DND-41 (cell line): ENCODE data around the gene PLEKHA6.

ENCODE experiments used
- ATAC-seq: fragments of 200-7000 bp; cut with Tn5 transposase; 3 replicates; pipeline ENCODE4 v1.9.1; 2021; ENCODE audit warnings: low read depth; ENCODE audit not compliant: insufficient read depth
- DNase-seq: peaks from one replicate; pipeline ENCODE4 v3.0.0-alpha.2; 2020
- H2AFZ ChIP-seq: 2 replicates; pipeline ENCODE4 v1.6.0; 2012; ENCODE audit warnings: low read depth, low read length
- H3K27ac ChIP-seq: 2 replicates; pipeline ENCODE4 v1.5.1; 2012; ENCODE audit warnings: low read length, inconsistent platforms
- H3K27me3 ChIP-seq: fragments of 200-600 bp; sonication (generic); 2 replicates; pipeline ENCODE4 v1.6.0; 2012; ENCODE audit warnings: low read length, mild to moderate bottlenecking, inconsistent platforms; ENCODE audit not compliant: insufficient read depth, poor library complexity
- H3K36me3 ChIP-seq: 2 replicates; pipeline ENCODE4 v1.5.1; 2012; ENCODE audit warnings: low read length, inconsistent platforms; ENCODE audit not compliant: insufficient read depth
- H3K4me1 ChIP-seq: 2 replicates; pipeline ENCODE4 v1.5.1; 2012; ENCODE audit warnings: mild to moderate bottlenecking, low read length; ENCODE audit not compliant: insufficient read depth
- H3K4me2 ChIP-seq: 2 replicates; pipeline ENCODE4 v1.6.0; 2012; ENCODE audit warnings: mild to moderate bottlenecking, moderate library complexity, low read length, inconsistent platforms; ENCODE audit not compliant: insufficient read depth
- H3K4me3 ChIP-seq, 2 experiments: fragments of 200-600 bp in 1 of 2; shearing (Covaris generic) in 1 of 2; 2 replicates each; pipeline ENCODE4 v1.5.1; 2012 to 2016; ENCODE audit warnings: inconsistent platforms in 2 of 2, low read length in 2 of 2, mild to moderate bottlenecking in 2 of 2, low read depth in 1 of 2, moderate library complexity in 1 of 2
- H3K79me2 ChIP-seq: 2 replicates; pipeline ENCODE4 v1.6.0; 2012; ENCODE audit warnings: low read length, inconsistent platforms; ENCODE audit not compliant: insufficient read depth
- H3K9ac ChIP-seq: 2 replicates; pipeline ENCODE4 v1.6.0; 2012; ENCODE audit warnings: low read depth, mild to moderate bottlenecking, inconsistent platforms, low read length, moderate library complexity
- H3K9me3 ChIP-seq: 2 replicates; pipeline ENCODE4 v1.5.1; 2012; ENCODE audit warnings: low read length, moderate library complexity, mild to moderate bottlenecking, inconsistent platforms; ENCODE audit not compliant: insufficient read depth, severe bottlenecking
- H4K20me1 ChIP-seq: 2 replicates; pipeline ENCODE4 v1.6.0; 2012; ENCODE audit warnings: low read length; ENCODE audit not compliant: insufficient read depth
- EZH2 ChIP-seq: IDR thresholded peaks from 3 replicates; pipeline ENCODE4 v1.6.1; 2012; ENCODE audit warnings: borderline replicate concordance, low read depth, mild to moderate bottlenecking, moderate library complexity, low read length, inconsistent platforms; ENCODE audit not compliant: severe bottlenecking
- TF ChIP-seq, protein P1 (sequence below): IDR thresholded peaks from 2 replicates; pipeline ENCODE4 v1.5.1; 2012; ENCODE audit warnings: borderline replicate concordance, low read length, moderate library complexity, mild to moderate bottlenecking; ENCODE audit not compliant: poor library complexity, severe bottlenecking; ENCODE audit errors: extremely low read depth

The PLEKHA6 gene

DNA sequence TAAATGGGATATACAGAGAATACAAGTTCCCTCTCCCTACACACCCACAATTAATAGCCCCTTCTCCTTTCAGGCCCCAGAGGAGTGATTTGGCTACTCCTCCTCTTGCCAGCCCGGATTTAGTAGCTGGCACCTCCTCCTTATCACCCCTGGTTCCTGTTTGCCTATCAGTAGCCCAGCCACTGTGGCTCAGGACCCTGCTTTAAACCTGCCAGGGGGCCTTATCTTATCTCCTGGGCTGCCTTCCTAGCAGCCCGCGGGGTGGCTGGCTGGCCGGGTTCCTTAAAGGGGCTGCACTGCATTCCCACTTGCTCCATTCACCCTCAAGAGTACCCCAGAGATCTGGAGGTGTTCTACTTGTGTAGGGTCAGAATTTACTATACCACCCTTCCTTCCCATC, 70.4 kb downstream of the PLEKHA6 start:
- Histone ChIP-seq H3K4me2 (no peak overlapping the region), H3K4me3 (no peak overlapping the region), H2AFZ (no peak overlapping the region), H3K27ac (no peak overlapping the region), H3K9me3 (no peaks in the 10 kb centered on the region), H3K36me3 (no peaks in the 10 kb centered on the region), H3K9ac (no peak overlapping the region), H3K79me2 (no peaks in the 10 kb centered on the region), H3K4me1 (peaks cover 23% of the 10 kb centered on the region), H3K27me3 (peaks cover 24% of the 10 kb centered on the region), H4K20me1 (no peaks in the 10 kb centered on the region; the same call in 1 of the 2 replicates)
- no peak for ATAC-seq
- TF ChIP-seq, protein P1, sequence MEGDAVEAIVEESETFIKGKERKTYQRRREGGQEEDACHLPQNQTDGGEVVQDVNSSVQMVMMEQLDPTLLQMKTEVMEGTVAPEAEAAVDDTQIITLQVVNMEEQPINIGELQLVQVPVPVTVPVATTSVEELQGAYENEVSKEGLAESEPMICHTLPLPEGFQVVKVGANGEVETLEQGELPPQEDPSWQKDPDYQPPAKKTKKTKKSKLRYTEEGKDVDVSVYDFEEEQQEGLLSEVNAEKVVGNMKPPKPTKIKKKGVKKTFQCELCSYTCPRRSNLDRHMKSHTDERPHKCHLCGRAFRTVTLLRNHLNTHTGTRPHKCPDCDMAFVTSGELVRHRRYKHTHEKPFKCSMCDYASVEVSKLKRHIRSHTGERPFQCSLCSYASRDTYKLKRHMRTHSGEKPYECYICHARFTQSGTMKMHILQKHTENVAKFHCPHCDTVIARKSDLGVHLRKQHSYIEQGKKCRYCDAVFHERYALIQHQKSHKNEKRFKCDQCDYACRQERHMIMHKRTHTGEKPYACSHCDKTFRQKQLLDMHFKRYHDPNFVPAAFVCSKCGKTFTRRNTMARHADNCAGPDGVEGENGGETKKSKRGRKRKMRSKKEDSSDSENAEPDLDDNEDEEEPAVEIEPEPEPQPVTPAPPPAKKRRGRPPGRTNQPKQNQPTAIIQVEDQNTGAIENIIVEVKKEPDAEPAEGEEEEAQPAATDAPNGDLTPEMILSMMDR: no peak
- no peak for TF ChIP-seq EZH2
- no peak for DNase-seq

GRCh38 chr1:204288021-204288588, 71.6 kb downstream of the PLEKHA6 start:
- Histone ChIP-seq H3K27ac (no peak overlapping the region), H3K27me3 (peaks cover 27% of the 10 kb centered on the region), H3K9ac (no peak overlapping the region; the same call in 1 of the 2 replicates), H3K79me2 (no peaks in the 10 kb centered on the region), H4K20me1 (no peaks in the 10 kb centered on the region; the same call in 1 of the 2 replicates), H3K4me3 (no peak overlapping the region), H2AFZ (no peak overlapping the region), H3K9me3 (no peaks in the 10 kb centered on the region), H3K4me2 (no peak overlapping the region), H3K4me1 (peaks cover 23% of the 10 kb centered on the region), H3K36me3 (no peaks in the 10 kb centered on the region)
- TF ChIP-seq, protein P1: no peak
- TF ChIP-seq EZH2: no peak
- DNase-seq (no peak), ATAC-seq (no peak)

- ATAC-seq (no peak), DNase-seq (no peak)
- no peaks in the 10 kb centered on the region; the same call in 1 of the 2 replicates for H4K20me1 ChIP-seq
- TF ChIP-seq EZH2: no peak
- TF ChIP-seq, protein P1: no peak
- no peaks in the 10 kb centered on the region for H3K36me3 ChIP-seq
- H3K9me3 ChIP-seq: no peaks in the 10 kb centered on the region
- no peaks in the 10 kb centered on the region for H3K79me2 ChIP-seq
- peak overlapping the region; percentile 57 for H3K4me2 ChIP-seq
- H3K4me3 ChIP-seq: peak overlapping the region in 1 of 2 experiments; percentile 34; a peak in 2 of 4 replicates
- peaks cover 27% of the 10 kb centered on the region for H3K27me3 ChIP-seq
- peak overlapping the region; percentile 51 for H2AFZ ChIP-seq
- peaks cover 23% of the 10 kb centered on the region for H3K4me1 ChIP-seq
- H3K27ac ChIP-seq: peak overlapping the region; percentile 2; the same call in 1 of the 2 replicates
- no peak overlapping the region for H3K9ac ChIP-seq
Observed at GRCh38 chr1:204287466-204287891, 72.2 kb downstream of the PLEKHA6 start.
